Osteocyte (in vitro differentiated cells): Measurements from ENCODE around the gene SDS. TPM values are rescaled to one million over a fixed set of nuclear protein-coding genes. Genes with fewer than 3 reads are reported as not detected.
A peak's percentile ranks its signal among the peaks of the same experiment; 100 is the strongest.
"Not testable (repeated sequence)": the region's sequence is repeated elsewhere in the genome, so short reads cannot be mapped to it uniquely, and the experiment has no call there.

Experiments used
- DNase-seq: peaks from one replicate; pipeline ENCODE4 v3.0.0; 2021; ENCODE audit warnings: mixed read lengths; ENCODE audit not compliant: unreplicated experiment; ENCODE audit errors: extremely low spot score
- H3K27ac Mint-ChIP-seq: one replicate; pipeline ENCODE4 v1.8.0; 2021; ENCODE audit warnings: mild to moderate bottlenecking, mixed read lengths; ENCODE audit not compliant: unreplicated experiment
- H3K27me3 Mint-ChIP-seq: one replicate; pipeline ENCODE4 v1.8.0; 2021; ENCODE audit warnings: mixed read lengths; ENCODE audit not compliant: unreplicated experiment
- H3K36me3 Mint-ChIP-seq: one replicate; pipeline ENCODE4 v1.8.0; 2021; ENCODE audit warnings: mixed read lengths; ENCODE audit not compliant: unreplicated experiment
- H3K4me1 Mint-ChIP-seq: one replicate; pipeline ENCODE4 v1.8.0; 2021; ENCODE audit warnings: mixed read lengths; ENCODE audit not compliant: unreplicated experiment
- H3K4me3 Mint-ChIP-seq: one replicate; pipeline ENCODE4 v1.8.0; 2021; ENCODE audit warnings: mild to moderate bottlenecking, moderate library complexity, mixed read lengths; ENCODE audit not compliant: unreplicated experiment
- H3K9me3 Mint-ChIP-seq: one replicate; pipeline ENCODE4 v1.8.0; 2021; ENCODE audit warnings: mixed read lengths; ENCODE audit not compliant: unreplicated experiment
- CTCF ChIP-seq: fragments of 200-600 bp; sonication (generic); IDR thresholded peaks from 2 replicates; pipeline ENCODE4 v1.5.0; 2021; ENCODE audit warnings: antibody characterized with exemption, mild to moderate bottlenecking, moderate library complexity
- total RNA-seq: library from RNA; stranded (reverse); gene quantifications from 2 replicates; pipeline ENCODE4 v1.2.1, GENCODE V29; 2021

Gene SDS
- total RNA-seq, 1 donor from 2014 or later, result not detected

- Mint-ChIP-seq H3K27me3 (peaks cover 3% of the 10 kb centered on the region), H3K4me1 (peaks cover 13% of the 10 kb centered on the region), H3K9me3 (no peaks in the 10 kb centered on the region), H3K36me3 (peaks cover 2% of the 10 kb centered on the region), H3K27ac (peak within 1 kb of the TSS; percentile 69), H3K4me3 (peak within 1 kb of the TSS; percentile 84)
- DNase-seq, result peak; percentile 98
- TF ChIP-seq CTCF, result peak; percentile 24
Measured at GRCh38 chr12:113358381-113359132, 45.1 kb downstream of the SDS start, which contains the start of gene PLBD2. Gene PLBD2, plus strand, starts transcription at chr12:113358587. Its CDS starts 14 bp downstream, at chr12:113358601.

- not testable (repeated sequence) for H3K4me3 Mint-ChIP-seq, H3K27ac Mint-ChIP-seq, DNase-seq, H3K36me3 Mint-ChIP-seq, H3K4me1 Mint-ChIP-seq, H3K27me3 Mint-ChIP-seq, H3K9me3 Mint-ChIP-seq
Measured at GRCh38 chr12:113354192-113354591, 49.5 kb downstream of the SDS start.

- Mint-ChIP-seq H3K36me3 (no peaks in the 10 kb centered on the region), H3K4me3 (no peak overlapping the region), H3K27me3 (peaks cover 7% of the 10 kb centered on the region), H3K4me1 (no peaks in the 10 kb centered on the region), H3K9me3 (no peaks in the 10 kb centered on the region), H3K27ac (no peak overlapping the region)
- TF ChIP-seq CTCF, result no peak
- DNase-seq, result no peak
Measured at GRCh38 chr12:113351089-113351488, 52.6 kb downstream of the SDS start.

- Mint-ChIP-seq H3K4me3 (no peak overlapping the region), H3K27me3 (peaks cover 7% of the 10 kb centered on the region), H3K36me3 (no peaks in the 10 kb centered on the region), H3K4me1 (no peaks in the 10 kb centered on the region), H3K9me3 (no peaks in the 10 kb centered on the region), H3K27ac (no peak overlapping the region)
- DNase-seq, result no peak
- no peak for TF ChIP-seq CTCF
Measured at GRCh38 chr12:113348849-113349536, 54.7 kb downstream of the SDS start.

- Mint-ChIP-seq H3K4me1 (no peaks in the 10 kb centered on the region), H3K36me3 (no peaks in the 10 kb centered on the region), H3K9me3 (no peaks in the 10 kb centered on the region), H3K27ac (no peak overlapping the region), H3K4me3 (no peak overlapping the region), H3K27me3 (peaks cover 4% of the 10 kb centered on the region)
- no peak for TF ChIP-seq CTCF
- DNase-seq, result no peak
Measured at GRCh38 chr12:113347892-113348291, 55.8 kb downstream of the SDS start.
